Right lobe of liver (tissue), 4 donors: Measurements from ENCODE around the gene HES4.

ENCODE experiments used
- CTCF ChIP-seq, 4 donors: fragments of 200-600 bp in 3 of 4; fragments of 450-650 bp in 1 of 4; IDR thresholded peaks; one replicate each; pipeline versions ENCODE4 v1.5.1 to v1.8.0; 2016 to 2022; ENCODE audit warnings: antibody characterized with exemption in 4 of 4, mild to moderate bottlenecking in 2 of 4
- POLR2A ChIP-seq: fragments of 450-650 bp; IDR thresholded peaks from one replicate; pipeline ENCODE4 v1.6.1; 2017; ENCODE audit warnings: antibody characterized with exemption, mild to moderate bottlenecking
- donor health status: DM: no; HTN: no; CAD: no.
- donor health status: DM: no; HTN: no; CAD: no.
- donor health status: DM: no; HTN: yes; CAD: no.

GRCh38 chr1:1047407-1047806, 47.5 kb upstream of the HES4 start:
- TF ChIP-seq CTCF (IDR thresholded peaks at IDR 0.05) (no peak), POLR2A (no peak)
